Cardiac fibroblast (primary cell): ENCODE results near the gene PTK7.

ENCODE experiments used
- DNase-seq, 2 donors: peaks; one replicate each; pipeline versions ENCODE4 v3.0.0 to v3.0.0-alpha.2; 2010; ENCODE audit warnings: low read depth in 2 of 2
- H3K4me3 ChIP-seq, 2 donors: replicated peaks in 1 of 2; 1 replicate in 1 of 2; 2 replicates in 1 of 2; pipeline ENCODE4 v1.5.1; 2011; ENCODE audit warnings: low read depth in 2 of 2, low read length in 2 of 2, mild to moderate bottlenecking in 2 of 2, moderate library complexity in 1 of 2
- CTCF ChIP-seq: IDR thresholded peaks from one replicate; pipeline ENCODE4 v1.5.1; 2011; ENCODE audit warnings: low read depth, mild to moderate bottlenecking, low read length, inconsistent platforms

PTK7 gene

GRCh38 chr6:43204271-43205105, 128.4 kb downstream of the PTK7 start:
- DNase-seq = no peak
- TF ChIP-seq CTCF = no peak
- H3K4me3 ChIP-seq = no peak overlapping the region

GRCh38 chr6:43205849-43206248, 129.7 kb downstream of the PTK7 start:
- DNase-seq = no peak
- no peak overlapping the region for H3K4me3 ChIP-seq
- TF ChIP-seq CTCF = no peak

GRCh38 chr6:43207286-43207685, 131.2 kb downstream of the PTK7 start:
- DNase-seq = no peak
- no peak overlapping the region for H3K4me3 ChIP-seq
- TF ChIP-seq CTCF = no peak
